ENCODE data around the gene ADTRP. TPM values are rescaled to one million over a fixed set of nuclear protein-coding genes. Genes with fewer than 3 reads are reported as not detected.

Gene ADTRP
- total RNA-seq, 2 experiments from 2014 or later, result not detected

DNA sequence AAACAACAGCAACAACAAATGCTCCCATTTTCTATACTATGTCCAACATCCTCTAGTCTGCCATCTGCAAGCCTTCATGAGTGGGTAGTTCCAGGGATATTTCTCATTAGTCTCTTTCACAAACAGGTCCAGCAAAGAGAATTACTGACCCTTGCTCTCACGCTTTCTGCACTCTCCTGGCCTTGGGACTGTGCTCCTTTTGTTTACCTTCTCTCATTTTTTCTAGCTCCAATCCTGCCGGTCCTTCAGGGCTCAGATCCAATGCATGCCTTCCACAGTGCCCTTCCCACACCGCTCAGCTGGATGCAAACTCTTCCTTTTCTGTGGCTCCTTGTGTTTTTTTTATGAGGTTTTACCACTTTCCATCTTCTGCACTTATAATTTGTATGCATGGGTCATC is 47.2 kb downstream of the ADTRP start:
- Histone ChIP-seq H3K4me3 (ENCODE audit: low read depth, low read length, poor library complexity, severe bottlenecking) (no peak overlapping the region), H4K20me1 (ENCODE audit: insufficient read depth, low read length) (no peaks in the 10 kb centered on the region), H3K4me1 (ENCODE audit: insufficient read depth, low read length, poor library complexity, severe bottlenecking) (no peaks in the 10 kb centered on the region), H3K9me2 (ENCODE audit: insufficient read depth, low read length) (no peaks in the 10 kb centered on the region), H3K79me2 (ENCODE audit: insufficient read depth, low read depth, low read length) (no peaks in the 10 kb centered on the region), H3K36me3 (ENCODE audit: insufficient read depth, low read length) (no peaks in the 10 kb centered on the region), H3K27ac (ENCODE audit: low read depth, low read length, poor library complexity, severe bottlenecking) (no peak overlapping the region), H2AFZ (ENCODE audit: low read length) (no peak overlapping the region), H3K4me2 (ENCODE audit: low read length) (no peak overlapping the region), H3K9me3 (ENCODE audit: low read length) (no peaks in the 10 kb centered on the region)
- DNase-seq (ENCODE audit: low spot score), result no peak
- no TSS peak for BruUV-seq (replicated peaks)
- ChIA-PET CTCF (ENCODE audit: unreplicated experiment) (no interaction called here), POLR2A (no interaction called here)
- intact Hi-C loops (cut with micrococcal nuclease; ENCODE audit: unreplicated experiment), result no loop called here
- no peak for TF ChIP-seq EZH2phosphoT487 (IDR thresholded peaks at IDR 0.05; ENCODE audit: borderline replicate concordance, low read depth, low read length)
- TF ChIP-seq, protein P1, sequence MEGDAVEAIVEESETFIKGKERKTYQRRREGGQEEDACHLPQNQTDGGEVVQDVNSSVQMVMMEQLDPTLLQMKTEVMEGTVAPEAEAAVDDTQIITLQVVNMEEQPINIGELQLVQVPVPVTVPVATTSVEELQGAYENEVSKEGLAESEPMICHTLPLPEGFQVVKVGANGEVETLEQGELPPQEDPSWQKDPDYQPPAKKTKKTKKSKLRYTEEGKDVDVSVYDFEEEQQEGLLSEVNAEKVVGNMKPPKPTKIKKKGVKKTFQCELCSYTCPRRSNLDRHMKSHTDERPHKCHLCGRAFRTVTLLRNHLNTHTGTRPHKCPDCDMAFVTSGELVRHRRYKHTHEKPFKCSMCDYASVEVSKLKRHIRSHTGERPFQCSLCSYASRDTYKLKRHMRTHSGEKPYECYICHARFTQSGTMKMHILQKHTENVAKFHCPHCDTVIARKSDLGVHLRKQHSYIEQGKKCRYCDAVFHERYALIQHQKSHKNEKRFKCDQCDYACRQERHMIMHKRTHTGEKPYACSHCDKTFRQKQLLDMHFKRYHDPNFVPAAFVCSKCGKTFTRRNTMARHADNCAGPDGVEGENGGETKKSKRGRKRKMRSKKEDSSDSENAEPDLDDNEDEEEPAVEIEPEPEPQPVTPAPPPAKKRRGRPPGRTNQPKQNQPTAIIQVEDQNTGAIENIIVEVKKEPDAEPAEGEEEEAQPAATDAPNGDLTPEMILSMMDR (conservative IDR thresholded peaks at IDR 0.05; ENCODE audit: low read length), result no peak

DNA sequence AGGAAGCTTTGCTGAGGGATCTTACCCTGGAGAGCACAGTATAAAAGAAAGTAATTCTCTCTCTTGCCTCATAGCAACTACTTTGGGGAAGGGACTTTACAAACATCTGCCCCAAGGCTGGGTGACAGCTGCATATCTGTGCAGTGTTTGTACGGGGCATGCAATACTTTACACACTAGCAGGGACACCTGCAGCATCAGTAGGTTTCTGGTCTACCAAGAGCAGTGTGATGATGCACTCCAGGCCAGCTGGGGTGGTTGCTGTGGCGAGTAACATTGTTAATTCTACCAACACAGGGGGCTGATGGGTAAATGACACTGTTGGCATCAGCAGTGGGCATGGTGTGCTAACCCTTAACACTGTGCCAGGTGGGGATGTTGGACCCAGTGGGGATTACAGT is 48.0 kb downstream of the ADTRP start:
- H4K20me1 ChIP-seq (ENCODE audit: insufficient read depth, low read length), result no peaks in the 10 kb centered on the region
- H3K4me3 ChIP-seq (ENCODE audit: low read depth, low read length, poor library complexity, severe bottlenecking), result no peak overlapping the region
- H3K4me2 ChIP-seq (ENCODE audit: low read length), result no peak overlapping the region
- H3K4me1 ChIP-seq (ENCODE audit: insufficient read depth, low read length, poor library complexity, severe bottlenecking), result no peaks in the 10 kb centered on the region
- no peaks in the 10 kb centered on the region for H3K9me2 ChIP-seq (ENCODE audit: insufficient read depth, low read length)
- CTCF ChIA-PET (ENCODE audit: unreplicated experiment), result no interaction called here
- no TSS peak for BruUV-seq (replicated peaks)
- TF ChIP-seq, protein P1 (conservative IDR thresholded peaks at IDR 0.05; ENCODE audit: low read length), result no peak
- no peak for TF ChIP-seq EZH2phosphoT487 (IDR thresholded peaks at IDR 0.05; ENCODE audit: borderline replicate concordance, low read depth, low read length)
- no peaks in the 10 kb centered on the region for H3K9me3 ChIP-seq (ENCODE audit: low read length)
- no peak overlapping the region for H3K27ac ChIP-seq (ENCODE audit: low read depth, low read length, poor library complexity, severe bottlenecking)
- H3K36me3 ChIP-seq (ENCODE audit: insufficient read depth, low read length), result no peaks in the 10 kb centered on the region
- intact Hi-C loops (cut with micrococcal nuclease; ENCODE audit: unreplicated experiment), result no loop called here
- DNase-seq (ENCODE audit: low spot score), result no peak
- H2AFZ ChIP-seq (ENCODE audit: low read length), result no peak overlapping the region
- H3K79me2 ChIP-seq (ENCODE audit: insufficient read depth, low read depth, low read length), result no peaks in the 10 kb centered on the region
- POLR2A ChIA-PET, result no interaction called here

DNA sequence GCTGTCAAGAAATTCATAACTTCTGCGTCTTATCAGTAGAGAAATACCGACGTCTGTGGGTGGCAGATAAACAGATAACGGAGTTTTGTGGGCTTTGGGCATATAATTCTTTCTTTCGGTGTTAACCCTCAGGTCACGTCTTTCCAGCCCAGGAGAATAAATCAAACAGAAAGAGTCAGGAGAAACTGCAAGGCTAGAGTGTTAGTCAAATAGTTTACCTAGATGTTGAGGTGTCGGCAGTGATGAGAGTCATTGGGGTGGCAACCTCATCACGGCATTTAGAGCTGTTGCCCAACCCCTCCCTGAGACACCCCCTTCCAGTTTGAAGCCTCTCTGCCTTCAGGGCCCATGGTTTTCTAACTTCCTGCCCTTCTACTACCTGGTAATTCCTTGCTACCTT is 49.5 kb downstream of the ADTRP start:
- intact Hi-C loops (cut with micrococcal nuclease; ENCODE audit: unreplicated experiment), result no loop called here
- POLR2A ChIA-PET, result no interaction called here
- no TSS peak for BruUV-seq (replicated peaks)
- Histone ChIP-seq H3K36me3 (ENCODE audit: insufficient read depth, low read length) (no peaks in the 10 kb centered on the region), H3K9me3 (ENCODE audit: low read length) (no peaks in the 10 kb centered on the region), H4K20me1 (ENCODE audit: insufficient read depth, low read length) (no peaks in the 10 kb centered on the region), H2AFZ (ENCODE audit: low read length) (no peak overlapping the region), H3K9me2 (ENCODE audit: insufficient read depth, low read length) (no peaks in the 10 kb centered on the region), H3K27ac (ENCODE audit: low read depth, low read length, poor library complexity, severe bottlenecking) (no peak overlapping the region), H3K79me2 (ENCODE audit: insufficient read depth, low read depth, low read length) (no peaks in the 10 kb centered on the region), H3K4me1 (ENCODE audit: insufficient read depth, low read length, poor library complexity, severe bottlenecking) (no peaks in the 10 kb centered on the region), H3K4me3 (ENCODE audit: low read depth, low read length, poor library complexity, severe bottlenecking) (no peak overlapping the region), H3K4me2 (ENCODE audit: low read length) (no peak overlapping the region)
- CTCF ChIA-PET (ENCODE audit: unreplicated experiment), result no interaction called here
- DNase-seq (ENCODE audit: low spot score), result no peak
- TF ChIP-seq, protein P1 (conservative IDR thresholded peaks at IDR 0.05; ENCODE audit: low read length), result no peak
- TF ChIP-seq EZH2phosphoT487 (IDR thresholded peaks at IDR 0.05; ENCODE audit: borderline replicate concordance, low read depth, low read length), result no peak

All from OCI-LY7 (cell line).